G401 (cell line): ENCODE measurements around the gene SPATA3. TPM values are rescaled to one million over a fixed set of nuclear protein-coding genes. Genes with fewer than 3 reads are reported as not detected.

Source experiments
- DNase-seq: peaks from one replicate; pipeline ENCODE4 v3.0.0-alpha.2; 2015; ENCODE audit warnings: low spot score
- in situ Hi-C: cut with HindIII; loops from 2 replicates; pipeline ENCODE4 v1.10.0; 2016; ENCODE audit warnings: low sequenced_read_pairs, mixed read lengths
- total RNA-seq: library from RNA; depleted of rRNA; stranded (reverse); fragments of >200 nt; shearing (Covaris generic); gene quantifications from 2 replicates; pipeline ENCODE4 v1.2.3, GENCODE V29; 2014

SPATA3 gene
- total RNA-seq, 1 experiment from 2014 or later: not detected

- no peak for DNase-seq
- in situ Hi-C loops: no loop called here
Observed at GRCh38 chr2:231038483-231039293, 42.8 kb downstream of the SPATA3 start.

DNA sequence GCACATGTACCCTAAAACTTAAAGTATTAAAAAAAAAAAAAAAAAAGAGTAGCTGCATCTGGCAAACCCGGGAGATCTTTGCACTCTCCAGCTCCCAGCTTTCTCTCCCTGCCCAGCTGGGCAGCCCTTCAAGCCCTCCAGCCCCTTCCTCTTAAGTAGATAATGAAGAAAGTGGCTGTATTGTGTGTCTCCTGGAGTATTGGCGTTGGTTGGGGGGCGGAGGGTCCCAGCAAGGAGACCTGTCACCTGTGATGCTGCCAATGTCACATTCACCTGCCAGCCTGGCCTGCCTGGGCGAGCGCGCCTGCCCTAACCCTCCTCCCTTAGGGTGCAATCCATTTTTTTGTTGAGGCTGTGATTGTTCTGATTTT lies 43.4 kb downstream of the SPATA3 start:
- in situ Hi-C loops: no loop called here
- no peak for DNase-seq

- in situ Hi-C loops: no loop called here
- DNase-seq: no peak
Observed at GRCh38 chr2:231039821-231040364, 44.0 kb downstream of the SPATA3 start.

- in situ Hi-C loops: no loop called here
Observed at GRCh38 chr2:231041061-231041689, 45.3 kb downstream of the SPATA3 start.

GRCh38 chr2:231043796-231044195 lies 47.9 kb downstream of the SPATA3 start:
- in situ Hi-C loops: no loop called here

More at GRCh38 chr2:231041061-231041689, 45.3 kb downstream of the SPATA3 start:
- no peak for DNase-seq

GRCh38 chr2:231046916-231047273 lies 51.0 kb downstream of the SPATA3 start:
- DNase-seq: no peak
- in situ Hi-C loops: no loop called here

More at GRCh38 chr2:231043796-231044195, 47.9 kb downstream of the SPATA3 start:
- DNase-seq: no peak

- no peak for DNase-seq
- in situ Hi-C loops: no loop called here
Observed at GRCh38 chr2:231047274-231047922, 51.5 kb downstream of the SPATA3 start.

DNA sequence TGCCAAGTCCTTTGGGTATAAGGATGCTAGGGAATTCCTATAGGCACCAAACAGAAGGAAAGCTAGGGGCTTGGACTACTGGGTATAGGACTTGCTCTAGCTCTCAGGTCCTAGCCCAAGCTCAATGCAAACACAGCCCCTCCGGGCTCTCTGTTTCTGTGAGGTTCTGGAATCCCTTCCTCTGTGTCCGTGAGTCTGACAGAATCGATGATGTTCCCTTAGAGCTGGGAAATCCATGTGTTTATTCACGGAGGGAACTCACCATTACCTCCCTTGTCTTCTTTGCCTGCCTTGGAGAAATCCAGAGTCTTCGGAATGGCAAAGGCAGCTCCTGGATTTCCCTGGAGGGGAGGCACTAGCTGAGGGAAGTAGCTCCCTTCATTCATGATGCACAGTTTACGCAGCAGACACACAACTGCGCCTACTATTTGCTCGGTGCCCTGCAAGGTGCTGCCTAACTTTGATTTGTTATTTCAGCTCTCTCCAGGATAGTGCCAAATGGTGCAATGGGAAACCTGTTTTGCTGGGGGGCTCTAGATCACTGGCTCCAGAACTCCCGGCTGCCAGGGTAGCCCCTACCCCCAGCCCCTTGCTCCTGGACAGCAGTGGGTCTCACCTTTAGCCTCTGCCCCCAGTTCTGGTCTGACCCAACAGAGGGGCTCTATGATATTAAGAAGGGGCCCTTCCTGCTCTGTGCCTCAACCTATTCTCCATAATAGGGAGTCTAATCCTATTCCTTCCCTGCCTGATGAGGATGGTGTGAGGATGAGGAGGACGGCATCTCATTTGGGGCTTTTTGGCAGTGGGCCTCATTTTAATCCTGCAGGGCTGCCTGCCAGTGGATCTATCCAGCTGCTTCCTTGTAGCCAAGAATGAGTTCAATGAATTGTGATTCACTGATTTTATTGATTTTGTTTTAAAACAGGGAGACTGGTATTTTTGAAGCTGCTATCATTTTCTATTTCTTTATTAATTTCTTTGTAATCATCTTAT lies 52.3 kb downstream of the SPATA3 start:
- in situ Hi-C loops: no loop called here
- no peak for DNase-seq

- DNase-seq: no peak
- in situ Hi-C loops: no loop called here
Observed at GRCh38 chr2:231049286-231050017, 53.5 kb downstream of the SPATA3 start.

DNA sequence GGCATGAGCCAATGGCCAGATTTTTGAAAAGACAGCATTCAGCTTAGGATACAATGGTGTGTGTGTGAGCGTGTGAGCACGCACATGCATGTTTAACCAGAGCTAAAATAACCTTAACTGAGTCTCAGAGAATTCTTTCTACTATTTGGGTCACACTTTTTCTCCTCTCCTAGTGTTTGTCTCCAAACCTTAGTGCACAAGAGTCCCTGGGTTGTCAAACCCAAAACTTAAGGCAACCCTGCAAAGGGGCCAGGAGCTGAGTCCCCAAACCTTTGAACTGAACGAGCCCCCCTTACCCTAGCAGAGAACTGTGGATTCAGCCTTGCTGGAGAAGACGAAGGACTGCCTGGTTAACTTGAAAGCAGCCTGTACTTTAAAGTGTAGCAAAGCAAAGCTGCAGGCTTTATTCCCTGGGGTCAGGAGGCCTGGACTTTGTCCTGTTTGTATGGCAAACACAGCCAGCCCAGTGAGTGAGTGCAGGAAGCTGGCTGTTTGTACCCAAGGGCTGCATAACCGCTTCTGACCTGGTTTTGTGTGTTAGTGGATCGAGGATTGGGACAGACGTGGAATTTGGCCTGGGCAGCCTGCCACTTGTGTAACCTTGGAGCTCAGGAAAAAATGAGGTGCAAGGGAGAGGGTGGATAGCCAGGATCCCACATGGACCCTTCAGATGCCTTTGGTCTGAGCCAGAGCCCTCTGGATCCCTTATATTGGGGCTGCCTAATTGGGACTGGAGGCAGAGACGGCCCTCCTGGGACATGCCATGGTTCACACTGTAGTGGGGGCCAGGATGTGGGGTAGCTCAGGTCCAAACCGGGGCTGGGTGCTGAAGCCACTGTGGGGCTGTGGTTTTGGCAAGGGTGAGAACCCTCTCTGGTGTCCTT lies 54.3 kb downstream of the SPATA3 start:
- in situ Hi-C loops: no loop called here
- DNase-seq: no peak

- DNase-seq: no peak
- in situ Hi-C loops: no loop called here
Observed at GRCh38 chr2:231051116-231051515, 55.2 kb downstream of the SPATA3 start.

DNA sequence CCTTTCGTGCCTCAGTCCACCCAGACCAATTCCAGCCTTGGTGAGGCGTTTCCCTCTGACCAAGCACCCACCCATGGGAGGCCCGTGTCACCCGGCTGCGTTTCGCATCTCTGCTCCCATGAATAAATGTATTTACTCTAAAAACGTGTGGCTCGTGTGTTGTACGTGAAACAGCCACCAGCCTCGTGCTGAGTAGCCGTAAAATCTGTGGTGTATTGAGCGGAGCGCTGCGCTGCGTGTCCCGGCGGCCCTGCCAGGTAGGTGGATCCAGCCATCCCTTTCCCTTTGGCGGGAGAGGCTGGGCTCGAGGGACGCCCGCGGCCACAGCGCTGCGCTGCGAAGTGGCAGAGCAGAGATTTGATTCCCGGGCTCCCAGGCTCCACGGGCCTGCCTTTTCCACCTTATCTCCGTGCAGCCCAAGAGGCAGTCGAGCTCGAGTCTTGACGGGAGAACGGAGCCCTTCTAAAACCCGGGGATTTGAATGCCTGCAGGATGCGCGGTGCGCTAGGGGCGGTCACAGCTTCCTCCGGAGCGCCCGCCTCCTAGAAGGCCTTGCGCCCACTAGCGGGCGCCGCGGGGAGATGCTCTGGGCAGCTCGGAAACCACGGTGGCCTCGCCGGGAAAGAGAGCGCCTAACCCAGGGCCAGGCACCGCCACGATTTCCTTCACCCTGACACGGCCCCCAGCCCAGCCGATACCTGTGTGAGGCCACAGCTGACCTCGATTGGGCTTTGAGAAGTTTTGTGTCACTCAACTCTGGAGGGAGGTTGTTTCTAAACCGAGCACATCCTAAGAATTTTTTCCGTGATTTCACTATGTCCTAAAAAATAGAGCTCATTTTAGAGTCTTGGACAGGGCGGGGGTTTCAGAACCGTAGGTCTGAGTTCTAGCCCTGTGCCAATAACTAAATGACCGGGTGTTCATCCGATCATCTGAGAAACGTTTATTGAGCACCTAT lies 56.9 kb downstream of the SPATA3 start:
- in situ Hi-C loops: no loop called here

DNA sequence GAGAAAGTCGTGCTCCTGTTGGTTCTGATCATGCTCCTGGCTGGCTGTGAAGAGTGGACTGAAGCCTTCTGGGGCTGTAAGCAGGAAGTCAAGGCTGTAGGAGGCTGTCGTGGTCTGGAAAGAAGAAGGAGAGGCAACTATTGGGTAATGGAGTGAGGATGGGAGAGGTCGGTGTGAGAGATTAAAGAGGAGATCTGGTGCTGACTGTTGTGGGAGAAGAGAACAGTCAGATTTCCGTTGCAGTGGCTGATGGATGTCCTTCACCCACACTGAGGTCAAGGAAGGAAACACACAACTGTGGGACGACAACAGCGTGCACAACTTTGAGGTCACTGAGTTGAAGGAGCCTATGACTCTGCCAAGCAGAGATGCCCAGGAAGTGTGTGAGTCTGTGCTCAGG lies 57.9 kb downstream of the SPATA3 start:
- in situ Hi-C loops: no loop called here
- no peak for DNase-seq

More for the DNA sequence above, 56.9 kb downstream of the SPATA3 start:
- DNase-seq: peak; percentile 90

- peak; percentile 91 for DNase-seq
- in situ Hi-C loops: no loop called here
Observed at GRCh38 chr2:231056453-231057416, 60.8 kb downstream of the SPATA3 start, which contains the start of gene PSMD1. PSMD1 (plus strand) TSS chr2:231056867; CDS start chr2:231057026, 159 bp downstream.

GRCh38 chr2:231057590-231057989 lies 61.7 kb downstream of the SPATA3 start:
- DNase-seq: no peak
- in situ Hi-C loops: no loop called here
